Retinal pigment epithelial cell (primary cell): ENCODE data around the gene PIEZO2.

Experiments used
- DNase-seq: peaks from one replicate; pipeline ENCODE4 v3.0.0-alpha.2; 2010; ENCODE audit warnings: low read depth
- H3K4me3 ChIP-seq: 2 replicates; pipeline ENCODE4 v1.5.1; 2011; ENCODE audit warnings: mild to moderate bottlenecking, low read length, control low read depth, moderate library complexity
- TF ChIP-seq, protein P1 (sequence below): conservative IDR thresholded peaks from 2 replicates; pipeline ENCODE4 v1.5.1; 2011; ENCODE audit warnings: low read depth, low read length, control low read depth, inconsistent platforms

The PIEZO2 gene

DNA sequence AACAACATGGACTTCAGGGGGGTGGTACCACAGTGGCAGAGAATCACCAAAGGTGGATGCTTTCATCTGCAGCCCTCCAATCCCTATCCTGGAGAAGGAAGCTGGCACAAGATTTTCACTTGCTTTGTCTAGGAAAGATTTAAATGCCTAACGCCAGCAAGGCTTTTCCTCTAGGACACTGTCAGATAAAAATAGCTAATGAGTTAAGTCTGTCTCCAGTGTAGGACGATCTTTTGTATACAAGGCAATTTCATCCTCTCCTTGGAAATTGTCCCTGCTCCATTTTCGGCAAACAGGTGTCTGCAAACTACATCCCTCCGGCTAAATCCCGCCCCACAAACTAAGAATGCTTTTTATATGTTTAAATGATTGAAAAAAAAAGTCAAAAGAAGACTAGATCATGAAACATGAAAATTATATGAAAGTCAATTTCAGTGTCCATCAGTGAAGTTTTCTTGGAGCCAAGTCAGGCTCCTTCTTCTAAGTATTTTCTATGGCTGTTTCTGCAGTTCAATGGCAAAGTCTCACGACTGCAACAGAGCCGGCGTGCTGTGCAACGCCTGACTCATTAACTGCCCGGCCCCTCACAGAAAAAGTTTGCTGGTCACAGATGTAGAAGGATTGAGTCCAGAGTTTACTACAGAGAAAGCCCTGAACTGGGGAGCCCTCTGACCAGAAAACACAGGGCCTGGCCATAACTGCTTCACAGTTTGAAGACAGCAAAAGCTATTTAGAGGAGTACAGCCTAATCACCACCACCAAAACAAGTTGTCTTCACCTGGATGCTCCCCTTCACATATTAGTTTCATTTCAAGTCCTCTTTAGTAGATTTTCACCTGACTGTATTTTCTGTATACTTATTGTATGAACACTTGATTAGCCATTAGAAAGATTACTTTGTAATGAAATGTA is 52.3 kb downstream of the PIEZO2 start:
- no peak for DNase-seq
- H3K4me3 ChIP-seq = no peak overlapping the region
- TF ChIP-seq, protein P1, sequence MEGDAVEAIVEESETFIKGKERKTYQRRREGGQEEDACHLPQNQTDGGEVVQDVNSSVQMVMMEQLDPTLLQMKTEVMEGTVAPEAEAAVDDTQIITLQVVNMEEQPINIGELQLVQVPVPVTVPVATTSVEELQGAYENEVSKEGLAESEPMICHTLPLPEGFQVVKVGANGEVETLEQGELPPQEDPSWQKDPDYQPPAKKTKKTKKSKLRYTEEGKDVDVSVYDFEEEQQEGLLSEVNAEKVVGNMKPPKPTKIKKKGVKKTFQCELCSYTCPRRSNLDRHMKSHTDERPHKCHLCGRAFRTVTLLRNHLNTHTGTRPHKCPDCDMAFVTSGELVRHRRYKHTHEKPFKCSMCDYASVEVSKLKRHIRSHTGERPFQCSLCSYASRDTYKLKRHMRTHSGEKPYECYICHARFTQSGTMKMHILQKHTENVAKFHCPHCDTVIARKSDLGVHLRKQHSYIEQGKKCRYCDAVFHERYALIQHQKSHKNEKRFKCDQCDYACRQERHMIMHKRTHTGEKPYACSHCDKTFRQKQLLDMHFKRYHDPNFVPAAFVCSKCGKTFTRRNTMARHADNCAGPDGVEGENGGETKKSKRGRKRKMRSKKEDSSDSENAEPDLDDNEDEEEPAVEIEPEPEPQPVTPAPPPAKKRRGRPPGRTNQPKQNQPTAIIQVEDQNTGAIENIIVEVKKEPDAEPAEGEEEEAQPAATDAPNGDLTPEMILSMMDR = no peak

- TF ChIP-seq, protein P1 = no peak
- no peak overlapping the region for H3K4me3 ChIP-seq
- no peak for DNase-seq
Measured at GRCh38 chr18:11096411-11096810, 53.0 kb downstream of the PIEZO2 start.

GRCh38 chr18:11095674-11096293 is 53.6 kb downstream of the PIEZO2 start:
- TF ChIP-seq, protein P1 = no peak
- no peak for DNase-seq
- no peak overlapping the region for H3K4me3 ChIP-seq

- TF ChIP-seq, protein P1 = no peak
- H3K4me3 ChIP-seq = no peak overlapping the region
- DNase-seq = no peak
Measured at GRCh38 chr18:11095211-11095610, 54.2 kb downstream of the PIEZO2 start.

- TF ChIP-seq, protein P1 = no peak
- no peak overlapping the region for H3K4me3 ChIP-seq
- DNase-seq = no peak
Measured at GRCh38 chr18:11091746-11092145, 57.6 kb downstream of the PIEZO2 start.

DNA sequence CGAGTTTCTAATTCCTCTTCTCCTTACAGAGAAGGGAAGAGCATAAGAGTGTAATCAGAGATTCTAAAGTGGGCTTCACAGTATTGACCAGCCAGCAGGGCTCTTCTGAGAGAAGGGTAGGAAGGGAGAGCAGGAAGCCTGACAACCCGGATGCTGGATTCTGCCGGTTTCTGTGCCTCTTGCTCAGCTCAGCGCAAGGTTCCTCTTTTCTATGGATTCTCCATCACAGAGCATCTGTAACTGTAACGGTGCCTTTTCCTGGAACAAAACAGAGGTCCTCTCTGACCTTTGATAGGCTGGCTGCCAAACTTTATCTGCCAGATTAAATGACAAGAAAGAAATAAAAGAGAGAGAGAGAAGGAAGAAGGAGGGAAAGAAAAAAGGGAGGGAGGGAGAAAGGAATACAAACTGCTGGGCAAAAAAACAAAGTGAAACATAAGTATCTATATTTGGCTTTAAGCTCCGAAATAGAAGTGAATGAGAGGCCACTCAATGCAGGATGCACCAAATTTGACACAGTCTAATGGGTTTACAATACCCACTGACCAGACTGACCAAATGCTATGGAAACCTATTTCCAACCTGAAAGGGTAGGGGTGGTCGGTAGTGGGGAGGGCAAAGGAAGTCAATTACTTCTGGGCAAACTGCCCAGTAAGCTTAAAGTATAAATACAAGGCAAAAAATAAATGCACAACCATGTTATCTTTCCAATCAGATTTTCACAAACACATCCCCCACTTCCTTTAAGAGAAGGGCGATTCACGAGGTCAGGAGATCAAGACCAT is 59.2 kb downstream of the PIEZO2 start:
- H3K4me3 ChIP-seq = no peak overlapping the region
- TF ChIP-seq, protein P1 = no peak

More for the DNA sequence above, 59.2 kb downstream of the PIEZO2 start:
- peak; percentile 6 for DNase-seq
